HG02840 (cell line): Measurements from ENCODE around the gene PCIF1.
"Not testable (repeated sequence)": the region's sequence is repeated elsewhere in the genome, so short reads cannot be mapped to it uniquely, and the experiment has no call there.

Source experiments
- ATAC-seq: cut with Tn5 transposase; IDR thresholded peaks from one replicate; pipeline ENCODE4 v1.9.1; 2021; ENCODE audit warnings: mild to moderate bottlenecking, moderate library complexity, moderate number of reproducible peaks; ENCODE audit not compliant: unreplicated experiment, low FRiP score

Gene PCIF1

GRCh38 chr20:45934586-45935415, at the start of gene PCIF1:
Gene PCIF1, plus strand, starts transcription at chr20:45934683. Its CDS starts 4,317 bp downstream, at chr20:45939000.
- peak; percentile 77 for ATAC-seq

DNA sequence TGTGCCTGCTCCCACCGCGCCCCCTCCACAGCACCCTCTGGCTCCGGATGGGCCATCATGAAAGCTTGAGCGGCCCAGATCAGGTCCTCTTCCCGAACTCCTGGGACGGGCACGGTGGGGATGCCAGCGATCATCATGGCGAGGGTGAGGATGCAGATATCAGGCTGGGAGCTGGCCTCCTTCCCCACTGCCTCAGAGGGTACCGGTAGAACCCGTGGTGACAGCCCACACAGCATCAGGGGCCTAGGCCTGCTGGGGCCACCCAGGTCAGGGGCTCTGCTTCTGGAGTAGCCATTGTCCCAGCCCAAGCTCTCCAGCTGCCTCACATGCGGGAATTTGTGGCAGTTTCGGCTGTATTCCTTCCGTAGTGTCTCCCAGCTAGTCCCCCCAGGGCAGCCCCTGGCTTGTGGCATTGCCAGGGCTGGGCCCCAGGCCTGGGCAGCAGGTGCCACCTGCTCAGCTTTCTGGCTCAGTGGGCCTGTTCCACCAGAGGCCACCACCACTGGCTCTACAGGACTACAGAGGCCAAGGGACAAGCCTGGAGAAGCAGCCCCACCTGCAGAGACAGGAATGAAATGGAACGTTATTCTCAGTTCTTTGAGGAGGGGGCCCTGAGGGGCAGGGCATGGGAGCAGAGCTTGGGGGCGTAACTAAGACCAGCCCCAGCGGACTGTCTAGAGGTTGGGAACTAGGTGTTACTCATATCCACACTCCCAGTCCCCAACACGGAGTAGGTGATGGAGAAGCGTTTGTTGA, 47.7 kb upstream of the PCIF1 start:
- no peak for ATAC-seq

DNA sequence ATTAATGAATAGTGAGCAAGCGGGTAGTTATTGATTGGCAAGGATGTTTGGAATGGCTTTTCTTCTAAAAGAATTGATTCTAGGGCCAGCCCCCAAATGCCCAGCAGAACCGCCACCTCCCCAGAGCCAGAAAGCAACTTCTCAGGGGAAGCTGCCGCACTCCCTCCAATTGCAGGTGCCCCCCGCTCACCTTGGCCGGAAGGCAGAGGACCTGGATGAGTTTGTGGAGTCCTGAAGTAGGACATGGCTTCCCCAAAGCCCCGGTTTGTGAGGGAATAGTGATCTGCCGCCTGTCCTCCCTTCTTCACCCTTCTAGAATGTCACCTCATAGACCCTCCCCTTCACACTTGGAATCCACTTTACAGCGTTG, 47.2 kb upstream of the PCIF1 start, which contains the start of gene SPATA25:
TSS of gene SPATA25 (minus strand) at position 277 of the 370 bp plus-strand sequence. CDS start at position 245, 32 bp downstream.
- ATAC-seq, result no peak

DNA sequence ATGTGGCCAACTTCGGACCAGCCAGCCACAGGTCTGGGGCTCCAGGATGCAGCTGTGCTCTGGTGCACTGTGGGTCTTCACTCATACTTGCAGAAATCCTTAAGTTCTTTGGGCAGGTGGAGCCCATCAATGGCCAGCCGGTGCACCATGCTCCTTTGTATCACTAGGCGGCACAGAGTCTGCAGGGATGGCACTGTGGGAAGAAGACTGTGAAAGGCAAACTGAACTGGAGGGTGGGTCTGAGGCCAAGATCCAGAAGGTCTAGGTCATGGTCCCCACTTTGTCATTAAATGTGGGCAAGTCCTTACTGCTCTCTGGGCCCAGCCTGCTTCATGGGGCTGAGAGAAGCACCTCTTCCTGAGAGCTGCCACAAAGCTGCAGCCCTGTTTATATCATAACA, 45.8 kb upstream of the PCIF1 start:
- ATAC-seq, result no peak

DNA sequence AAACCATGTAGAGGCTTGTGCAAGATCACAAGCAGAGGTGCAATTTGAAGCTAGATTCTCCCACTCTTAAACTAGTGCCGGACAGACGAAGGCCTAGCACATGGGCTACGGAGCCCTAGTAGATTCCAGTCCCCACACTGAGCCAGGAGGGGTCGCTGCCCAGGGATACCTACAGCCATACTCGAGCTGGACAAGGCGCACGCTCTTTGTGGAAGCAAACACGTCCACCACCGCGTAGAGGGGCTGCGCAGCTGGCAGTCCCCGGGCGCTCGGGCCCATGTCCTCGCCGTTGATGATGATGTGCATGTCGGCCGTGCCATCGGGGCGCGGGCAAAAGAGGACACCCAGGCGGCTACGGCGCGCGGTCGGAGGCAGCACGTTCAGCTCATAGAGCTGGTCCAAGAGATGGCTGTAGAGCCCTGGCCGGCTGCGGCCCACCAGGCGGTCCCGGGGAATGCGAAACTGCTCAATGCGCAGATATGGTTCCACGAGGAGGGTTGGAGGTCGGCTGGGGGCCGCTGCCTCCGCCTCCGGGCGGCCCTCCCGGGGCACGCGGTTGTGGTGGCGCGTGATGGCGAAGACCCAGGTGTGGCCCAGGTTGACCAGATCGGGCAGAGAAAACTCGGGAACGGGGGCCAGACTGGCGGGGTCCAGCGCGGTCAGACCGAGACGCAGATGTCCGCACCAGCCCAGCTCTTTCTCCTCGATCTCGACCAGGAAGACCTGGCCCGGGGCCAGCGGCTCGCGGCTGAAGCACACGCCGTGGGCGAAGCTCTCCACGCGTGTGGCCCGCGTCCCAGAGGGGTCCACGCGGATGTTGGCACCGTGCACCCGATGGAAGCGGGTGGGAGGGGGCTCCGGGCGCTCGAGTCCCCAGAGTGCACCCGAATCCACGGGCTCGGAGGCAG, 44.2 kb upstream of the PCIF1 start:
- peak; percentile 13 for ATAC-seq

GRCh38 chr20:45890985-45891983, 43.2 kb upstream of the PCIF1 start, which contains the start of the genes CTSA and NEURL2:
Gene CTSA, plus strand, starts transcription at chr20:45891335. Its CDS starts 234 bp downstream, at chr20:45891569.
Gene NEURL2, minus strand, starts transcription at chr20:45891208. Its CDS starts 217 bp downstream, at chr20:45890991.
- peak; percentile 79 for ATAC-seq

DNA sequence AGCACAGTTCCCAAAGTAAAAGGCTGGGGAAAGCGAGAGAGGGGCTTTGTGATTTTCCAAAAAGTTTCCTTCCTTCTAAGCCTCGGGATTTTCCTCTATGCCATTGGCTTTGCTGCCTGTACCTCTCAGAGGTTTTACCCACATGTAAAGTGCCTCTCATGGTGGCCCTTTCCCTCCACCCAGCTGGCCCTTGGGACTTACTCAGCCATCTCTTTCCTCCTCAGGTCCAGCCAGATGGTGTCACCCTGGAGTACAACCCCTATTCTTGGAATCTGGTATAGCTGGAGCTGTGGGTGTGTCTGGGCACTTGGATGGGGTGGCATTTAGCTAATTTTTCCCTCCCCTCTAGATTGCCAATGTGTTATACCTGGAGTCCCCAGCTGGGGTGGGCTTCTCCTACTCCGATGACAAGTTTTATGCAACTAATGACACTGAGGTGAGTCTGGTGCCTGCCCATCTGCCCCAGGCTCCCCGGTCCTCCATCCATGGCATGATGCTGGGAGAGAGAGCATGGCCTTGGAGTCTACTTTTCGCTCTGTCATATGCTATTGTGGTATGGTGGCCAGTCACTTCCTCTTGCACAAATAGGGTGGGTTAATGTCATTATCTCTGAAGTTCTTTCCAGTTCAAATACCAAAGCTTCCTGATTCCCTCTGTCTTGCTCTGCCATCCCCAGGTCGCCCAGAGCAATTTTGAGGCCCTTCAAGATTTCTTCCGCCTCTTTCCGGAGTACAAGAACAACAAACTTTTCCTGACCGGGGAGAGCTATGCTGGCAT, 42.2 kb upstream of the PCIF1 start:
- no peak for ATAC-seq

- ATAC-seq, result no peak
Observed at GRCh38 chr20:45892828-45893500, 41.5 kb upstream of the PCIF1 start.

- ATAC-seq, result no peak
Observed at GRCh38 chr20:45893831-45894230, 40.7 kb upstream of the PCIF1 start.

DNA sequence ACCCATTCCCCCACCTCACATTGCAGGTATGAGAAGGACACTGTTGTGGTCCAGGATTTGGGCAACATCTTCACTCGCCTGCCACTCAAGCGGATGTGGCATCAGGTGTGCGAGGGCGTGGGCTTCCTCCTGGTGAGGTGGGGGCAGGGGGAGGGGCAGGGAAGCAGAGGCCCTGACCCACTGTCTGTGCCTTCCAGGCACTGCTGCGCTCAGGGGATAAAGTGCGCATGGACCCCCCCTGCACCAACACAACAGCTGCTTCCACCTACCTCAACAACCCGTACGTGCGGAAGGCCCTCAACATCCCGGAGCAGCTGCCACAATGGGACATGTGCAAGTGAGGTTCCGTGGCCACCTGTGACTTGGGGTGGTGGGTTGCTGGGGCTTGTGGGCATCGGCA, 39.7 kb upstream of the PCIF1 start:
- no peak for ATAC-seq

GRCh38 chr20:45896641-45897161, 37.8 kb upstream of the PCIF1 start:
- ATAC-seq, result no peak

DNA sequence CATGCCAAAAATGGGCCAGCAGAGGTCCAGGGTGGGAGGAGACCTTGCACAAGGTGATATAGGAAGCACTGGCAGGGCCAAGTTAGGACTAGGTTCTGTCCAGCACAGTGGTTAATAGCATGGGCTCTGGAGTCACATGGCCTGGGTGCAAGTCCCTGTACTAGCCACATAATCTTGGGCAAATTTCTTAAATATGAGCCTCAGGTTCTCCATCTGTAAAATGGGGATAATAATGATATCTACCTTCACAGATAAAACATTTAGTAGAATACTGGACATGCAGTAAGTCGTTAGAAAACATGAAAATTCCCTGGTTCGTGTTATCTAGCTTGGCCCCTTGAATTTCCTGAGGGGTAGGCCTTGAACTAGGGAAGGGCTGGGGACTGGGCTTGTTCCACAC, 37.2 kb upstream of the PCIF1 start:
- no peak for ATAC-seq

- no peak for ATAC-seq
Observed at GRCh38 chr20:45897692-45898091, 36.8 kb upstream of the PCIF1 start.

- ATAC-seq, result no peak
Observed at GRCh38 chr20:45898285-45898684, 36.2 kb upstream of the PCIF1 start.

DNA sequence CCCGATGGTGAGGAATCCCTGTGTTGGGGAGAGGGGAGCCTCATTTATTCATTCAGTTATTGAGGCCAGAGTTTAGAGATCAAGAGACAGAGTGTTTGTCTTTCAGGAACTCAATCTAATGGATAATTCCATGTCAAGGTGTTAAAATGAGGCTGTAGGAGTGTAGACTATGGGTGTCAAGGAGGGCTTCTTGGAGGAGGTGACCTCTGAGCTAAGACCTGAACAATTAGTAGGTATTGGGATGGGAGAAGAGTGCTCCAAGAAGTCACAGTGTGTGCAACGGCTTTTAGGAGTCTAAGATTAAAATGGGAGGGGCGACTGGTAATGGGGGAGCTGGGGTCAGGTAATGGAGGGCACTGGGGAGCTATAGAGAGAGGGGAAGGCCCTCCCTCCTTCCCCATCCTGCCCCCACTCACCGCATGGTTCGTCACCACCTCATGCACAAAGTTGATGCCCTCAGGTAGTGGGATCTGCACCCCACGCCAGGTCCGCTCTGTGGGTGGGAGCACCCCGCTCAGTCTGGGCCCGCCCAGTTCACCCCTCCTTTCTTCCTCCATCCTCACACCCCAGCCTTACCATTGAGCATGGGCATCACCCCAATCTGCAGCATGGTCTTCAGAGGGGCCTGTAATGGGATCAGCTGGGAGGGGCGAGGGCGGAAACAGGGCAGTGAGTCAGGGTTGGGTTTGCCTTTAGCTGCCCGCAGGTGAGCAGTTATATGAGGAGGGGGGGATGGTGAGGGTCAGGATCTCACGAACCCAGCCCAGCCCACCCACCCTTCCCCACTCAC, 35.2 kb upstream of the PCIF1 start:
- no peak for ATAC-seq

- ATAC-seq, result not testable (repeated sequence)
Observed at GRCh38 chr20:45901332-45901731, 33.2 kb upstream of the PCIF1 start.

- ATAC-seq, result no peak
Observed at GRCh38 chr20:45902199-45902701, 32.2 kb upstream of the PCIF1 start.
